Smooth muscle cell (in vitro differentiated cells): ENCODE data around the gene RNF220. TPM values are rescaled to one million over a fixed set of nuclear protein-coding genes. Genes with fewer than 3 reads are reported as not detected.

Source experiments
- DNase-seq: peaks from one replicate; lab custom pipeline; 2025; ENCODE audit not compliant: unreplicated experiment; lab: John Stamatoyannopoulos, UW
- H2AFZ ChIP-seq: fragments of 200-600 bp; sonication (generic); 2 replicates; pipeline ENCODE4 v1.6.0; 2016; ENCODE audit warnings: antibody characterized with exemption, low read depth, mild to moderate bottlenecking
- H3F3A ChIP-seq: fragments of 200-600 bp; sonication (generic); 2 replicates; pipeline ENCODE4 v1.6.0; 2017; ENCODE audit warnings: antibody characterized with exemption, low read depth
- H3K27ac ChIP-seq: fragments of 200-600 bp; sonication (generic); 2 replicates; pipeline ENCODE4 v1.5.1; 2016; ENCODE audit warnings: low read depth, mild to moderate bottlenecking
- H3K27me3 ChIP-seq: fragments of 200-600 bp; sonication (generic); 2 replicates; pipeline ENCODE4 v1.6.1; 2016; ENCODE audit warnings: low read depth, mild to moderate bottlenecking
- H3K36me3 ChIP-seq: fragments of 200-600 bp; sonication (generic); 2 replicates; pipeline ENCODE4 v1.5.1; 2016; ENCODE audit warnings: low read depth
- H3K4me1 ChIP-seq: fragments of 200-600 bp; sonication (generic); 2 replicates; pipeline ENCODE4 v1.5.1; 2016; ENCODE audit warnings: low read depth
- H3K4me2 ChIP-seq: fragments of 200-600 bp; sonication (generic); 2 replicates; pipeline ENCODE4 v1.6.0; 2016; ENCODE audit warnings: mild to moderate bottlenecking
- H3K4me3 ChIP-seq: fragments of 200-600 bp; sonication (generic); 2 replicates; pipeline ENCODE4 v1.5.1; 2016; ENCODE audit warnings: mild to moderate bottlenecking
- H3K79me2 ChIP-seq: fragments of 200-600 bp; sonication (generic); 2 replicates; pipeline ENCODE4 v1.6.0; 2016; ENCODE audit warnings: low read depth, mild to moderate bottlenecking
- H3K9ac ChIP-seq: fragments of 200-600 bp; sonication (generic); 2 replicates; pipeline ENCODE4 v1.6.0; 2016; ENCODE audit warnings: low read depth
- H3K9me3 ChIP-seq: fragments of 200-600 bp; sonication (generic); replicated peaks from 2 replicates; pipeline ENCODE4 v1.5.1; 2016; ENCODE audit warnings: low read depth
- H4K20me1 ChIP-seq: fragments of 200-600 bp; sonication (generic); 2 replicates; pipeline ENCODE4 v1.6.0; 2016; ENCODE audit warnings: low read depth
- WGBS: methylation state at CpG from one replicate; pipeline ENCODE4 v1.1.7; 2016; ENCODE audit warnings: low lambda C conversion rate; 5-methylcytosine and 5-hydroxymethylcytosine counted together
- polyA plus RNA-seq: library from polyadenylated mRNA; unstranded; fragments of >200 nt; fragmentation: Nextera tagmentation; extraction: Ambion mirVana; gene quantifications from 2 replicates; pipeline ENCODE4 v1.2.1, GENCODE V29; 2016
- total RNA-seq: library from RNA; depleted of rRNA; stranded (reverse); fragments of >200 nt; gene quantifications from 2 replicates; pipeline ENCODE4 v1.2.3, GENCODE V29; 2014
- TF ChIP-seq, protein P1 (sequence below): fragments of 200-600 bp; sonication (generic); IDR thresholded peaks from 2 replicates; pipeline ENCODE4 v1.5.1; 2017; ENCODE audit warnings: borderline replicate concordance, mild to moderate bottlenecking, antibody characterized with exemption; ENCODE audit not compliant: insufficient read depth, poor library complexity, severe bottlenecking

Gene RNF220
- total and polyA plus RNA-seq, 2 experiments from 2014 or later = 65.8 to 71.1 TPM

DNA sequence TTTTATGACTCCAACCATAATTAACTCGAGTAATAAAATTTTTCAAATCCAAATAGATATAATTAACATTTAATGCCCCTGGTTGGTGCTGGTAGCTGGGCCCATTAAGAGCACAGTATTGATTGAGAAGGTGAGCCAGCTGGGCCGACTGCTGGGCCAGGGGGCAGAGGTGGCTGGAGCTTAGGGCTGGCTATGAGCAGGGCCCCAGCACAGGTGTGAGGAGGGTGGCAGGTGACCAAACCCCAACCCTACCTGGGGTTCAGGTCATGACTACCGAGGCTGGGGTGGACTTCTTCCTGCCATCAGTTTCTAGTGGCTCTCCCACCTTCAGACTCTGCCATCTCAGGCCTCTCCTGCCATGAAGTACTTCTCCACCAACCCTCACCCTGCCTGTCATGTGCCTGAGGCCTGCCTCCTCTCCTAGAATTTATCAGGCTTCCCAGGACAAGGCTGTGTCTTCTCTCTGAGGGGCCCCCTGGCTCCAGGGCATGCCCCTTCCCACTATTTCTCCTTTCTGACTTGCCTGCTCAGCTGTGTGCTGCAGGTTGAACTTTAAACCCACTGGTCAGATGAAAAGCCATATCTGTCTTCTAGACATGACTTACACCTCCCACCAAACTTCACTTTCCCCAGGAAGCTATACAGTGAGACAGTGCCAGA is 183.6 kb downstream of the RNF220 start:
- no peaks in the 10 kb centered on the region for H3K9me3 ChIP-seq
- no peak for DNase-seq
- no peaks in the 10 kb centered on the region for H3K4me1 ChIP-seq
- peaks cover 43% of the 10 kb centered on the region for H3K27me3 ChIP-seq
- H4K20me1 ChIP-seq = no peaks in the 10 kb centered on the region
- no peak overlapping the region for H2AFZ ChIP-seq
- H3K27ac ChIP-seq = no peak overlapping the region
- H3K4me2 ChIP-seq = no peak overlapping the region
- H3K79me2 ChIP-seq = no peaks in the 10 kb centered on the region
- TF ChIP-seq, protein P1, sequence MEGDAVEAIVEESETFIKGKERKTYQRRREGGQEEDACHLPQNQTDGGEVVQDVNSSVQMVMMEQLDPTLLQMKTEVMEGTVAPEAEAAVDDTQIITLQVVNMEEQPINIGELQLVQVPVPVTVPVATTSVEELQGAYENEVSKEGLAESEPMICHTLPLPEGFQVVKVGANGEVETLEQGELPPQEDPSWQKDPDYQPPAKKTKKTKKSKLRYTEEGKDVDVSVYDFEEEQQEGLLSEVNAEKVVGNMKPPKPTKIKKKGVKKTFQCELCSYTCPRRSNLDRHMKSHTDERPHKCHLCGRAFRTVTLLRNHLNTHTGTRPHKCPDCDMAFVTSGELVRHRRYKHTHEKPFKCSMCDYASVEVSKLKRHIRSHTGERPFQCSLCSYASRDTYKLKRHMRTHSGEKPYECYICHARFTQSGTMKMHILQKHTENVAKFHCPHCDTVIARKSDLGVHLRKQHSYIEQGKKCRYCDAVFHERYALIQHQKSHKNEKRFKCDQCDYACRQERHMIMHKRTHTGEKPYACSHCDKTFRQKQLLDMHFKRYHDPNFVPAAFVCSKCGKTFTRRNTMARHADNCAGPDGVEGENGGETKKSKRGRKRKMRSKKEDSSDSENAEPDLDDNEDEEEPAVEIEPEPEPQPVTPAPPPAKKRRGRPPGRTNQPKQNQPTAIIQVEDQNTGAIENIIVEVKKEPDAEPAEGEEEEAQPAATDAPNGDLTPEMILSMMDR = no peak
- no peaks in the 10 kb centered on the region for H3F3A ChIP-seq
- H3K4me3 ChIP-seq = no peak overlapping the region
- H3K36me3 ChIP-seq = no peaks in the 10 kb centered on the region
- 85% methylated on average over 3 of the region's 3 CpGs for WGBS
- no peak overlapping the region for H3K9ac ChIP-seq

DNA sequence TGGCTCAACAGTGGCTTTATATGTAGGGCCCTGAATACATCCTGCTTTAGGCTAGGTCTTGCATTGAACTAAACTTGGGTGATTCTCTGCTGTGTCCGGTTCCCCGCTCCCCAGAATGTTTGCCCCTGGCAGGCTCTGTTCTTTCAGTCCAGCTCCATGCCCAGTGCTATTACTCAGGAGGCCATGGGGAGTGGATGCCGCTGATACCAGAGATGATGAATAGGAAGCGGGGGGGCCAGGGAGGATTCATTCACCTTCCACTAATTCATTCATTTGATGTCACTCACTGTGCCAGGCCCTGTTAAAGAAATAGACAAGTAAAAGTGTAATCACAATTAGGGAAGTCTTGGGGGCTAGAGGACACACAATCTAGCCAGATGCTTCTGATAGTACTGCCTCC is 185.4 kb downstream of the RNF220 start:
- H3F3A ChIP-seq = no peaks in the 10 kb centered on the region
- H3K27ac ChIP-seq = no peak overlapping the region
- no peak overlapping the region for H3K9ac ChIP-seq
- H2AFZ ChIP-seq = no peak overlapping the region
- H3K4me2 ChIP-seq = no peak overlapping the region
- H4K20me1 ChIP-seq = no peaks in the 10 kb centered on the region
- DNase-seq = no peak
- H3K9me3 ChIP-seq = no peaks in the 10 kb centered on the region
- TF ChIP-seq, protein P1 = no peak
- H3K4me3 ChIP-seq = no peak overlapping the region
- H3K27me3 ChIP-seq = peaks cover 25% of the 10 kb centered on the region
- WGBS = 100% methylated on average over 4 of the region's 4 CpGs
- H3K79me2 ChIP-seq = no peaks in the 10 kb centered on the region
- H3K36me3 ChIP-seq = no peaks in the 10 kb centered on the region
- no peaks in the 10 kb centered on the region for H3K4me1 ChIP-seq

DNA sequence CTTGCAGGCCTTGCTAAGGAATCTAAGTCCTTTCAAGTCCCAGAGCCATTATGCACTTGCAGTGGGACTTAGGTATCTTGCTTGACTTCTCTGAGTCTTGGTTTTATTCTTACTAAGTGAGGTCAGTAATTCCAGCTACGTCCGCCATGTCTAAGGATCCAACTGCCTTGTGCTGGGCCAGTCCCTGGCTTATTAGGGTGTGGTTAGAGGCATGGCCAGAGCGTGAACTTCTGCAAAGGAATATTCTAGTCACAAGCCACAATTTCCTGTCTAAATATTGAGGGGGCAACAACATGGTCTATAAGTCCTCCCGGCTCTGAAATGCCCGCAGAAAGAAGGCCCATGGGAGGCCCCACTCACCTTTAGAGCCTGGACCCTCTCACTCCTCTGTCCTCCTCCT is 186.3 kb downstream of the RNF220 start:
- no peaks in the 10 kb centered on the region for H3F3A ChIP-seq
- DNase-seq = no peak
- TF ChIP-seq, protein P1 = no peak
- H3K4me1 ChIP-seq = no peaks in the 10 kb centered on the region
- H4K20me1 ChIP-seq = no peaks in the 10 kb centered on the region
- no peak overlapping the region for H2AFZ ChIP-seq
- H3K36me3 ChIP-seq = no peaks in the 10 kb centered on the region
- H3K27ac ChIP-seq = no peak overlapping the region
- peaks cover 20% of the 10 kb centered on the region for H3K27me3 ChIP-seq
- H3K4me3 ChIP-seq = no peak overlapping the region
- no peak overlapping the region for H3K4me2 ChIP-seq
- no peaks in the 10 kb centered on the region for H3K79me2 ChIP-seq
- no peak overlapping the region for H3K9ac ChIP-seq
- no peaks in the 10 kb centered on the region for H3K9me3 ChIP-seq
- over 99% methylated on average over 5 of the region's 5 CpGs for whole genome bisulfite sequencing
